GM12878 (cell line): Measurements from ENCODE around the gene METTL15.

Source experiments
- CBX3 ChIP-seq: fragments of 200-600 bp; sonication (generic); IDR thresholded peaks from 2 replicates; pipeline ENCODE4 v1.6.1; 2016; ENCODE audit warnings: low read depth, borderline replicate concordance
- CHD1 ChIP-seq: IDR thresholded peaks from 2 replicates; pipeline ENCODE4 v1.6.1; 2012; ENCODE audit warnings: low read depth, low read length, improper control_type of control experiment
- CREB1 ChIP-seq: IDR thresholded peaks from 2 replicates; pipeline ENCODE4 v1.6.1; 2012; ENCODE audit warnings: low read depth, mild to moderate bottlenecking, inconsistent platforms
- EP300 ChIP-seq, 2 experiments: fragments of 150-350 bp in 1 of 2; IDR thresholded peaks; 2 replicates each; pipeline ENCODE4 v1.6.1; 2011 to 2012; ENCODE audit warnings: low read depth in 2 of 2, low read length in 2 of 2, borderline replicate concordance in 1 of 2, improper control_type of control experiment in 1 of 2, inconsistent platforms in 1 of 2; ENCODE audit not compliant: control insufficient read depth in 1 of 2
- GABPA ChIP-seq: IDR thresholded peaks from 2 replicates; pipeline ENCODE4 v1.6.1; 2014; ENCODE audit warnings: antibody characterized with exemption, low read depth, mild to moderate bottlenecking, inconsistent platforms
- JUNB ChIP-seq: IDR thresholded peaks from 2 replicates; pipeline ENCODE4 v1.6.1; 2016; ENCODE audit warnings: antibody characterized with exemption, mild to moderate bottlenecking
- JUND ChIP-seq: IDR thresholded peaks from 2 replicates; pipeline ENCODE4 v1.6.1; 2012; ENCODE audit warnings: low read depth, mild to moderate bottlenecking, low read length, improper control_type of control experiment, moderate library complexity
- MXI1 ChIP-seq: fragments of 150-350 bp; IDR thresholded peaks from 2 replicates; pipeline ENCODE4 v1.6.1; 2011; ENCODE audit warnings: low read depth, mild to moderate bottlenecking, inconsistent platforms, low read length, improper control_type of control experiment
- POLR2A ChIP-seq: IDR thresholded peaks from 2 replicates; pipeline ENCODE4 v1.6.1; 2011; ENCODE audit warnings: low read depth, mild to moderate bottlenecking, low read length
- POLR2AphosphoS5 ChIP-seq: IDR thresholded peaks from 2 replicates; pipeline ENCODE4 v1.6.1; 2011; ENCODE audit warnings: mild to moderate bottlenecking, low read length, inconsistent platforms
- SKIL ChIP-seq: fragments of 450-650 bp; IDR thresholded peaks from 2 replicates; pipeline ENCODE4 v1.6.1; 2017; ENCODE audit warnings: mild to moderate bottlenecking, low read depth, inconsistent platforms; ENCODE audit not compliant: poor library complexity, severe bottlenecking
- TARDBP ChIP-seq: IDR thresholded peaks from 2 replicates; pipeline ENCODE4 v1.6.1; 2016; ENCODE audit warnings: borderline replicate concordance
- ZNF217 ChIP-seq: fragments of 450-650 bp; IDR thresholded peaks from 2 replicates; pipeline ENCODE4 v1.6.1; 2017; ENCODE audit warnings: antibody characterized with exemption, mild to moderate bottlenecking
- TF ChIP-seq, protein P1 (sequence below), 3 experiments: IDR thresholded peaks in 2 of 3; conservative IDR thresholded peaks in 1 of 3; 2 replicates each; pipeline ENCODE4 v1.5.1; 2011; ENCODE audit warnings: low read depth in 3 of 3, low read length in 3 of 3, mild to moderate bottlenecking in 3 of 3, control low read depth in 2 of 3, moderate library complexity in 2 of 3, inconsistent platforms in 1 of 3, mixed read lengths in 1 of 3; ENCODE audit not compliant: control insufficient read depth in 2 of 3, insufficient read depth in 1 of 3; ENCODE audit errors: extremely low read depth in 1 of 3

DNA sequence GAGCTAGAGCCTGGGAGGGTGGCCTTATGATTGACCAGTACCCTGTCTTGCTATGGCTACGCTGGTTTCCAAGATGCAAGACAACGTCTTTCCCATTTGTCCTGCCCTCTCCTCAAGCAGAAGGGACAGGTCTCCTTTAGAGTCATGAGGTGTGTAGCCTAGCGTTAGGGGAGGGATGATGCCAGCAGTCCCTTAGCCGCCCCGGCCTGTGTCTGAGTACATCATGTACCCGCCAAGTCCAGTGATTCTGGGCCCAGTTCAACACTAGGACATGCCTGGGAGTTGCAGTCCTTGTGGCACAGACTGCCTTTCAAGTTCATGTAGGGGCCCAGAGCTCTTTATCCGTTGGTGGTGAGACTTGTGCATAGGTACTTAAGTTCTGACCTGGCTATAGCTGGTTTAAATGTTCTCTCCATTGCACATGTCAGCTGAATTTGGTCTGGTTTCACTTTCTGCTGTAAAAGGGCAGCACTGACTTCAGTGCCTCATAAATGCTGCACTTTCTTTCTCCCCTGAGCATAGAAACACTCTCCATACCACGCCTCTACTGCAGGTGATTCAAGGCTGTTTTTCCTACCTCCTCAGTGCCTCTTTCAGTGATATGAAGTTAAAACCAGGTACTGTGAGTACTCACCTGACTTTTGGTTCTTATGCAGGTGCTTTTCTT is 151.1 kb downstream of the METTL15 start:
- no peak for TF ChIP-seq POLR2A
- TF ChIP-seq, protein P1, sequence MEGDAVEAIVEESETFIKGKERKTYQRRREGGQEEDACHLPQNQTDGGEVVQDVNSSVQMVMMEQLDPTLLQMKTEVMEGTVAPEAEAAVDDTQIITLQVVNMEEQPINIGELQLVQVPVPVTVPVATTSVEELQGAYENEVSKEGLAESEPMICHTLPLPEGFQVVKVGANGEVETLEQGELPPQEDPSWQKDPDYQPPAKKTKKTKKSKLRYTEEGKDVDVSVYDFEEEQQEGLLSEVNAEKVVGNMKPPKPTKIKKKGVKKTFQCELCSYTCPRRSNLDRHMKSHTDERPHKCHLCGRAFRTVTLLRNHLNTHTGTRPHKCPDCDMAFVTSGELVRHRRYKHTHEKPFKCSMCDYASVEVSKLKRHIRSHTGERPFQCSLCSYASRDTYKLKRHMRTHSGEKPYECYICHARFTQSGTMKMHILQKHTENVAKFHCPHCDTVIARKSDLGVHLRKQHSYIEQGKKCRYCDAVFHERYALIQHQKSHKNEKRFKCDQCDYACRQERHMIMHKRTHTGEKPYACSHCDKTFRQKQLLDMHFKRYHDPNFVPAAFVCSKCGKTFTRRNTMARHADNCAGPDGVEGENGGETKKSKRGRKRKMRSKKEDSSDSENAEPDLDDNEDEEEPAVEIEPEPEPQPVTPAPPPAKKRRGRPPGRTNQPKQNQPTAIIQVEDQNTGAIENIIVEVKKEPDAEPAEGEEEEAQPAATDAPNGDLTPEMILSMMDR (IDR thresholded peaks at IDR 0.05 in 2 of 3, conservative IDR thresholded peaks at IDR 0.05 in 1 of 3; ENCODE audit: control insufficient read depth in 2 of 3, extremely low read depth in 1 of 3, insufficient read depth in 1 of 3, low read depth in 3 of 3, low read length in 3 of 3), result no peak
- TF ChIP-seq TARDBP, result no peak
- TF ChIP-seq JUNB, result no peak
- no peak for TF ChIP-seq CBX3
- no peak for TF ChIP-seq SKIL
- TF ChIP-seq POLR2AphosphoS5, result no peak
- TF ChIP-seq GABPA, result no peak
- TF ChIP-seq ZNF217, result no peak
- no peak for TF ChIP-seq MXI1
- no peak for TF ChIP-seq CREB1
- TF ChIP-seq JUND, result no peak
- no peak for TF ChIP-seq CHD1
- no peak for TF ChIP-seq EP300 (IDR thresholded peaks at IDR 0.05; ENCODE audit: borderline replicate concordance in 1 of 2, control insufficient read depth in 1 of 2, low read depth in 2 of 2, low read length in 2 of 2)
